Stimulated activated memory B cell treated with anti-CD40 and anti-IgM and Interleukin-4, amounts not matched to agents 10 μg/mL and 1 μg/mL and 100 μg/mL, for 72 hours (primary cell): ENCODE data around the gene PLPP1.
A peak's percentile ranks its signal among the peaks of the same experiment; 100 is the strongest.

Source experiments
- ATAC-seq: fragments of 150-1000 bp; cut with Tn5 transposase; 2 replicates; pipeline ENCODE4 v1.10.0; 2021
- H3K27ac Mint-ChIP-seq: one replicate; pipeline ENCODE4 v1.8.0; 2022; ENCODE audit warnings: mild to moderate bottlenecking, mixed read lengths
- H3K27me3 Mint-ChIP-seq: one replicate; pipeline ENCODE4 v1.8.0; 2022; ENCODE audit warnings: mixed read lengths
- H3K36me3 Mint-ChIP-seq: one replicate; pipeline ENCODE4 v1.8.0; 2022; ENCODE audit warnings: mixed read lengths
- H3K4me1 Mint-ChIP-seq: one replicate; pipeline ENCODE4 v1.8.0; 2022; ENCODE audit warnings: mixed read lengths
- H3K4me3 Mint-ChIP-seq: one replicate; pipeline ENCODE4 v1.8.0; 2022; ENCODE audit warnings: mild to moderate bottlenecking, moderate library complexity, mixed read lengths
- H3K9me3 Mint-ChIP-seq: one replicate; pipeline ENCODE4 v1.8.0; 2022; ENCODE audit warnings: mixed read lengths

The PLPP1 gene

GRCh38 chr5:55534436-55535198, at the start of gene PLPP1:
Gene PLPP1, minus strand, starts transcription at chr5:55534964. Its CDS starts 335 bp downstream, at chr5:55534629.
- Mint-ChIP-seq H3K9me3 (no peaks in the 10 kb centered on the region), H3K4me3 (peak within 1 kb of the TSS; percentile 89), H3K27me3 (no peaks in the 10 kb centered on the region), H3K4me1 (peaks cover 24% of the 10 kb centered on the region), H3K27ac (peak within 1 kb of the TSS; percentile 94), H3K36me3 (peaks cover 14% of the 10 kb centered on the region)
- peak; percentile 94 for ATAC-seq

GRCh38 chr5:55583578-55583977, 48.8 kb upstream of the PLPP1 start:
- Mint-ChIP-seq H3K4me3 (no peak overlapping the region), H3K27ac (no peak overlapping the region), H3K4me1 (peaks cover 11% of the 10 kb centered on the region), H3K9me3 (no peaks in the 10 kb centered on the region), H3K36me3 (no peaks in the 10 kb centered on the region), H3K27me3 (no peaks in the 10 kb centered on the region)
- ATAC-seq: no peak

DNA sequence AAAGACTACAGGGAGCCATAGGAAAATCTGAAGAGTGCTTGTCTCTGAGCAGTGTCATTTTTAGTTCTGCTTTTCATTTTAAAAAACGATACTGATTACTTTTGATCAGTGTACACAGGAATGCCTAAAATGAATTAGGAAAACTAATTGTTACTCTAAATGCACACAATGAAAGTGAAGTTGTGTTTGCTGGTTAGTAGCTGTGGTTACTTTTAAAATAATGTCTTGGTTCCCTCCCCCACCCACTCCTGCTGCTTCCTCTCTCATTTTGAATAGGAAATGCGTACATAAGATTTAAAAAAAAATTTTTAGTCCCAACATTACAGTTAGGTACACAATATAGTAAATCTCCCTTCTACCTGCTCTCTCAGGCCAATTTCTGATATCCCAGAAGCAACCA, 47.5 kb upstream of the PLPP1 start:
- Mint-ChIP-seq H3K4me3 (no peak overlapping the region), H3K27ac (peak overlapping the region; percentile 41), H3K4me1 (peaks cover 11% of the 10 kb centered on the region), H3K9me3 (no peaks in the 10 kb centered on the region), H3K27me3 (no peaks in the 10 kb centered on the region), H3K36me3 (no peaks in the 10 kb centered on the region)
- ATAC-seq: peak; percentile 64

- no peak overlapping the region for H3K27ac Mint-ChIP-seq
- H3K27me3 Mint-ChIP-seq: no peaks in the 10 kb centered on the region
- no peaks in the 10 kb centered on the region for H3K36me3 Mint-ChIP-seq
- no peak for ATAC-seq
- H3K4me1 Mint-ChIP-seq: peaks cover 11% of the 10 kb centered on the region
- H3K4me3 Mint-ChIP-seq: no peak overlapping the region
- no peaks in the 10 kb centered on the region for H3K9me3 Mint-ChIP-seq
These were observed 45.3 kb upstream of the PLPP1 start for GRCh38 chr5:55580042-55580441.

DNA sequence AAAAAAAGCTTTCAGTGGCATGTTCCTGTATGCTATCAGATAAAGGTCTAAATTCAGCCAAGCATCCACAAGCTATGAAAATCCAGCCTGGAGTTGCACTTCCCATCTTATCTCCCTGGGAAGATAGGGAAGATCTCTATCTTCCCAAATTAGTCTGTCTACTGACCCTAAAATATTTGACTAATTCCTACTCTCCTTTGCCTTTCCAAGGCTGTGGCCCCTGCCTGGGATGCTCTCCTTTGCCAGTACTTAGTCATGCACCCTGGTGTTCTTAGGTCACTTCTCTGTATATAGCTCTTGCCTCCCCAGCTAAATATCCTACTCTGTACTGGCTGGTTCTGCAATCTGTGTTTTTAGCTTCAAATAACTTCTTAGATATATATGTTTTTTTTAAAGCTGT, 44.0 kb upstream of the PLPP1 start:
- no peak overlapping the region for H3K27ac Mint-ChIP-seq
- no peak for ATAC-seq
- no peak overlapping the region for H3K4me3 Mint-ChIP-seq

DNA sequence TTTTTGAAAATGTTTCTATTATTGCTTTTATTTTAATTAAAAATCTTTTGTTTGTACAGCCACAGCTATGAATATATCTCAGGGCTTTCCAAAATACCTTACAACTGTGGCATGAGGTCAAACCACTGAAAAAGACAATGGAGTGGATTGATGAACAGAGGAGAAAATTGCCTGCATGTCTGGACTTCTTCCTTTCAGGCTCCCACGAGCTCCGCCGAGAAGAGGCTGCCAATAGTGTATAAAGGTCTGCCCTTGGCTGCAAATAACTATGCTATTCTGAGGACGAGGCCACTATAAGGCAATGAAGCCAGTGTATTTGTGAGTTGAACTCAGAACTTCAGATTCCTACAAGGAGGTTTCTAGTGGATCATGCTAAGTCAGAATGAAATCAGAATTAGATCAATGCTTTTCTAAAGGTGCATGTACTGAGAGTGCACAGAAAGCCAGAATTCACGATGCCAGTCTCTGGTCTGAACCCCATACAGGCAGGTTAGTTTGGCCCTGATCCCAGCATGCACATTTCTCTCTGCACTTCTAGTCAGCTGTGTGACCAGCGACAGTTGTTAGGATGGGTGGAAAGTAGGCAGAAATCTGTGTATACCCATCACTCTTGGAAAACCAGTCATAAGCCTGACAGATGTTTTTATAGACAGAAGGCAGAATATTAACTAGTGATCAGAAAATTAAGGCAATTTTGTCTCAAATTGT, 42.7 kb upstream of the PLPP1 start:
- Mint-ChIP-seq H3K4me3 (no peak overlapping the region), H3K27me3 (peaks cover 9% of the 10 kb centered on the region)
- ATAC-seq: no peak

More for the DNA sequence above, 44.0 kb upstream of the PLPP1 start:
- peaks cover 2% of the 10 kb centered on the region for H3K27me3 Mint-ChIP-seq
- H3K36me3 Mint-ChIP-seq: no peaks in the 10 kb centered on the region
- no peaks in the 10 kb centered on the region for H3K9me3 Mint-ChIP-seq
- H3K4me1 Mint-ChIP-seq: peaks cover 11% of the 10 kb centered on the region

DNA sequence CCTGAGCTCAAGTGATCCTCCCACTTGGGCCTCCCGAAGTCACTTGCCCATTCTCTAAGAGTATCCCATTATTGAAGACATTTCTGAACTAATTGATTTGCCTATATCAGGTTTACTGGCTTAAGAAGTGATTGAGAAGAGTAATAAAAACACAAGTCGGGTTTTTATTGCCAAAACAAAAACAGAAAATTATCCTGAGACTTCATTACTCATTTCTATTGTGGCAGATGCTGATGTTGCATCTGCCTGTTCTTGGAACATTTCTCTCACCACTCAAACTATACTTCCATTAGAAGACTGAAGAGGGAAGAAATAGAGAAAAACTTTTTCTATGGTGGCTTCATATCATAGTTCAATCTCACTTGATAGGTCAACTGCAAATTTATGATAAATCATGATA, 41.9 kb upstream of the PLPP1 start:
- Mint-ChIP-seq H3K27ac (no peak overlapping the region), H3K36me3 (no peaks in the 10 kb centered on the region)

More for the DNA sequence above, 42.7 kb upstream of the PLPP1 start:
- Mint-ChIP-seq H3K9me3 (no peaks in the 10 kb centered on the region), H3K36me3 (no peaks in the 10 kb centered on the region), H3K4me1 (peaks cover 4% of the 10 kb centered on the region), H3K27ac (no peak overlapping the region)

DNA sequence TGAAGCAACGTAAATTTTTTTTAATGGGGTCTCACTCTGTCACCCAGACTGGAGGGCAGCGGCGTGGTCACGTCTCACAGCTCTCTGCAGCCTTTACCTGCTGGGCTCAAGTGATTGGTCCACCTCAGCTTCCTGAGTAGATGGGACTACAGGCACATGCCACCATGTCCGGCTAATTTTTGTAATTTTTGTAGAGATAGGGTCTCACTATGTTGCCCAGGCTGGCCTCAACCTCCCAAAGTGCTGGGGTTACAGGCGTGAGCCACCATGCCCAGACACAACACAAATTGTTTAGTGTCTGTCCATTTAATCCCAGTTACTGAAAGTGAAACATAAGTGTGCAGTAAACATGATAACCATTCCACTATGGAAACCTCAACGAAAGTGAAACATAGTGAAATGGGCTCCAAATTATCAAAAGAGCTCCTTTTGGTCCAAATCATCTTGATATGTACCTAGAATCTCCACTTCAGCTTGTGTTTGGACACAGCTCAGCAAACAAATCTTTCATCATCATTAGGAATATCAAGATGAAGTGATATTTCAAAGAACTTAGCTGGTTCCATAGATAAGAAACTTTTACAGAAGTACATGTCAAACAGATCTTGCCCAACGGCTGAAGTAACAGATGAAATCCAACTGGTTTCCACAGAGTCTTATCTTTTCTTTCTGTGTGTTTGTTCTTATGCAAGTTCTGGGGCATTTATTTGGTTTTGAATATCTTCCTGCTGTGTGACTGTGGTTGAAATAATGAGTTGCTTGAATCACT, 41.2 kb upstream of the PLPP1 start:
- Mint-ChIP-seq H3K36me3 (no peaks in the 10 kb centered on the region), H3K27ac (no peak overlapping the region), H3K27me3 (peaks cover 9% of the 10 kb centered on the region), H3K4me3 (no peak overlapping the region), H3K9me3 (no peaks in the 10 kb centered on the region), H3K4me1 (no peaks in the 10 kb centered on the region)
- ATAC-seq: no peak

More for the DNA sequence above, 41.9 kb upstream of the PLPP1 start:
- ATAC-seq: no peak
- no peak overlapping the region for H3K4me3 Mint-ChIP-seq
- H3K4me1 Mint-ChIP-seq: no peaks in the 10 kb centered on the region
- H3K27me3 Mint-ChIP-seq: peaks cover 9% of the 10 kb centered on the region
- H3K9me3 Mint-ChIP-seq: no peaks in the 10 kb centered on the region

DNA sequence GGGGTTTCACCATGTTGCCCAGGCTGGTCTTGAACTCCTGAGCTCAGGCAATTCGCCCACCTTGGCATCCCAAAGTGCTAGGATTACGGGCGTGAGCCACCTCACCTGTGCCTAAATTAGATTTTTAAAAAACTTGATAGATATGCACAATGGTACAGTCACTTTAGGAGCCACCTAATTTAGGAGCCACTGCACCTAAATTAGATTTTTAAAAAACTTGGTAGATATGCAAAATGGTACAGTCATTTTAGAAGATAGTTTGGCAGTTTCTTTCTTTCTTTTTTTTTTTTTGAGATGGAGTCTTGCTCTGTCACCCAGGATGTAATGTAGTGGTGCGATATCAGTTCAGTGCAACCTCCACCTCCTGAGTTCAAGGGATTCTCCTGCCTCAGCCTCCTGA, 37.8 kb upstream of the PLPP1 start:
- H3K36me3 Mint-ChIP-seq: no peaks in the 10 kb centered on the region
- no peak for ATAC-seq
- no peak overlapping the region for H3K4me3 Mint-ChIP-seq
- no peak overlapping the region for H3K27ac Mint-ChIP-seq
- no peaks in the 10 kb centered on the region for H3K4me1 Mint-ChIP-seq
- H3K9me3 Mint-ChIP-seq: no peaks in the 10 kb centered on the region
- peaks cover 9% of the 10 kb centered on the region for H3K27me3 Mint-ChIP-seq

GRCh38 chr5:55572020-55572419, 37.3 kb upstream of the PLPP1 start:
- no peaks in the 10 kb centered on the region for H3K36me3 Mint-ChIP-seq
- H3K4me1 Mint-ChIP-seq: no peaks in the 10 kb centered on the region
- H3K4me3 Mint-ChIP-seq: no peak overlapping the region
- no peaks in the 10 kb centered on the region for H3K9me3 Mint-ChIP-seq
- no peak overlapping the region for H3K27ac Mint-ChIP-seq
- ATAC-seq: no peak
- peaks cover 9% of the 10 kb centered on the region for H3K27me3 Mint-ChIP-seq

- ATAC-seq: no peak
- Mint-ChIP-seq H3K4me3 (no peak overlapping the region), H3K36me3 (no peaks in the 10 kb centered on the region), H3K27ac (no peak overlapping the region), H3K4me1 (no peaks in the 10 kb centered on the region), H3K9me3 (no peaks in the 10 kb centered on the region), H3K27me3 (peaks cover 9% of the 10 kb centered on the region)
These were observed 35.8 kb upstream of the PLPP1 start for GRCh38 chr5:55570570-55570969.

GRCh38 chr5:55570026-55570425, 35.3 kb upstream of the PLPP1 start:
- Mint-ChIP-seq H3K9me3 (no peaks in the 10 kb centered on the region), H3K4me1 (no peaks in the 10 kb centered on the region), H3K36me3 (no peaks in the 10 kb centered on the region), H3K27ac (no peak overlapping the region), H3K27me3 (peaks cover 9% of the 10 kb centered on the region), H3K4me3 (no peak overlapping the region)
- no peak for ATAC-seq

GRCh38 chr5:55569513-55569865, 34.7 kb upstream of the PLPP1 start:
- Mint-ChIP-seq H3K4me1 (no peaks in the 10 kb centered on the region), H3K27me3 (peaks cover 9% of the 10 kb centered on the region), H3K4me3 (no peak overlapping the region), H3K36me3 (no peaks in the 10 kb centered on the region), H3K9me3 (no peaks in the 10 kb centered on the region), H3K27ac (no peak overlapping the region)
- ATAC-seq: no peak

GRCh38 chr5:55568654-55569512, 34.1 kb upstream of the PLPP1 start:
- Mint-ChIP-seq H3K36me3 (no peaks in the 10 kb centered on the region), H3K4me3 (no peak overlapping the region), H3K27me3 (peaks cover 8% of the 10 kb centered on the region), H3K4me1 (no peaks in the 10 kb centered on the region), H3K27ac (no peak overlapping the region), H3K9me3 (no peaks in the 10 kb centered on the region)
- no peak for ATAC-seq

GRCh38 chr5:55564721-55565120, 30.0 kb upstream of the PLPP1 start:
- Mint-ChIP-seq H3K27me3 (no peaks in the 10 kb centered on the region), H3K36me3 (no peaks in the 10 kb centered on the region), H3K4me3 (no peak overlapping the region), H3K27ac (no peak overlapping the region), H3K9me3 (no peaks in the 10 kb centered on the region), H3K4me1 (no peaks in the 10 kb centered on the region)
- no peak for ATAC-seq
